Embryonic facial prominence (tissue), 1 donor: ENCODE results near the gene MAP4K3.
"Not testable (repeated sequence)": the region's sequence is repeated elsewhere in the genome, so short reads cannot be mapped to it uniquely, and the experiment has no call there.

ENCODE experiments used
- DNase-seq: peaks from one replicate; pipeline ENCODE4 v3.0.0-alpha.2; 2016; ENCODE audit errors: extremely low spot score

The MAP4K3 gene

DNA sequence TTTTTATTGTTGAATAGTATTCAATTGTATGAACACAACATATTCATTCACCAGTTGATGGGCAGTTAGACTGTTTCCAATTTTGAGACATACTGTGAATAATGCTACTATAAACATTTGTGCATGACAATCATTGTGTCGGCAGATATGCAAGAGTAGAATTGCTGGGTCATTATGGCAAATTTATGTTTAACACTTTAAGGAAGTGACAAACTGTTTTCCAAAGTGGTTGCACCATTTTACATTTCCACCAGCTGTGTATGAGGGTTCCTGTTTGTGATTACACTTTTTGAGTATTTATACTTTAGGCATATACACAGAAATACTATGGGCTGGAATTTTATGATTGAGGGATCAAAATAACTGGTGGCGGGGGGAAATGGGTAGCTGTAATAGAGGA, 61.2 kb downstream of the MAP4K3 start:
- DNase-seq, result no peak

DNA sequence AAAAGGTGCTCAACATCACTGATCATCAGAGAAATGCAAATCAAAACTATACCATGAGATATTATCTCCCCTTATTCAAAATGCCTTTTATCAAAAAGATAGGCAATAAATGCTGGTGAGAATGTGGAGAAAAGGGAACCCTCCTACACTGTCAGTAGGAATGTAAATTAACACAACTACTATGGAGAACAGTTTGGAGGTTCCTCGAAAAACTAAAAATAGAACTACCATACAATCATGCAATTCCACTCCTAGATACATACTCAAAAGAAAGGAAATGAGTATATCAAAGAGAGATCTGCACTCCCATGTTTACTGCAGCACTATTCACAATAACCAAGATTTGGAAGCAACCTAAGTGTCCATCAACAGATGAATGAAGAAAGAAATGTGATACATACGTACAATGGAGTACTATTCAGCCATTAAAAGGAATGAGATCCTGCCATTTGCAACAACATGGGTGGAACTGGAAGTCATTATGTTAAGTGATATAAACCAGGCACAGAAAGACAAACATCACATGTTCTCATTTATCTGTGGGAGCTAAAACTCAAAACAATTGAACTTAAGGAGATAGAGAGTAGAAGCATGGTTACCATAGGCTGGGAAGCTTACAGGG, 63.8 kb downstream of the MAP4K3 start:
- DNase-seq, result no peak

DNA sequence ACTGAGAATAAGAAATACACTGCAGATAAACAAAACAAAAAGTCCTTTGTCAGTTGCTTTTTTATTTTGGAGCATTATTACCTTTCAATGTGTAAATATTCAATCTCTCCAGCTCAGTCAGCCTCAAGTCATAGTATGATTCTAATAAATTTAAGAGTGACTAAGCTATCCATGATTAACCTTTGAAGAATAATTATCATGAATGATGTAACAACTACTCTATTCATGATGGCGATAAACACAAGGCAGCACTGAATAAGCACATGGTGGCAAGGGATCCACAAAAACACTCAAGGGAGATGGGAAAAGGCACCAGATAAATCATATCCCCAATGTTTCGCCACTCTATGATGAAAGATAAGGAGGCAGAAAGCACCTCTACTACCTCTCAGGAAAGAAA, 67.0 kb downstream of the MAP4K3 start:
- DNase-seq, result no peak

DNA sequence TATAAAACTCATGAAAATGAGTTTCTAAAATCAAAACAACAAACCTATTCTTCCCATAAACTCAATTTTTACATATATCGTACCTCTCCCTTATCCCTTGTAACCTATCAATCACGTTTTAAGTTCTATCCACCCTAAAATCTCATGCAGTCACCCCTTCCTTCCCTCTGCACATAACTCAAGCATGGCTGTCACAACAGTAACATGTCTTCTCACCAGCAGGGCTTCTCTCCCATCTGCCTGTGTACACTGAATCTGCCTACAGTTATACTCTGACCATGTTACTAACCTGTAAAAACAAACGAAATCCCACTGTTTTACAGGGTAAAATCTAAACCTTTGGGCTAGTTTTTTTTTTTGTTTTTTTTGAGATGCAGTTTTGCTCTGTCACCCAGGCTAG, 68.2 kb downstream of the MAP4K3 start:
- DNase-seq, result no peak

DNA sequence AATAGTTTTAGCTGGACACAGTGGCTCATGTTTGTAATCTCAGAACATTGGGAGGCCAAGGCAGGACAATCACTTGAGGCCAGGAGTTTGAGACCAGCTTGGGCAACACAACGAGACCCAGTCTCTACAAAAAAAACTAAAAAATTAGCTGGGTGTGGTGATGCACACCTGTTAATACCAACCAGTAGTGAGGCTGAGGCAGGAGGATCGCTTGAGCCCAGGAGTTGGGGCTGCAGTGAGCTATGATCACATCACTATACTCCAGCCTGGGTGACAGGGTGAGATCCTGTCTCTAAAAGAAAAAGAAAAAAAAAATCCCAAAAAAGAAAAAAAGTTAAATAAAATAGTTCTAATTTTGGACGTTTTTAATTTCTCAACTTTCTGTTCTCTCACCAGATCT, 68.7 kb downstream of the MAP4K3 start:
- DNase-seq, result no peak

DNA sequence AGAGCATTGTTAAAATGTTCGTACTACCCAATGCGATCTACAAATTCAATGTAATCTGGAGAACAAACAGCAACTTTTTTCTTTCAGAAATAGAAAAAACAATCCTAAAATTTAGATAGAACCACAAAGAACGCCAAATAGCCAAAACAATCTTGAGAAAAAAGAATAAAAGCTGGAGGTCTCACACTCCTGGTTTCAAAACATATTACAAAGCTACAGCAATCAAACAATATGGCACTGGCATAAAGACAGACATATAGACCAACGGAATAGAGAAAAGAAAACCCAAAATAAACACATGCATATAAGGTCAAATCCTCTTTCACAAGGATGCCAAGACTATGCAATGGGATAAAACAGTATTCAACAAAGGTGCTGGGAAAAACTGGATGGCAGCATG, 74.5 kb downstream of the MAP4K3 start:
- DNase-seq, result no peak

DNA sequence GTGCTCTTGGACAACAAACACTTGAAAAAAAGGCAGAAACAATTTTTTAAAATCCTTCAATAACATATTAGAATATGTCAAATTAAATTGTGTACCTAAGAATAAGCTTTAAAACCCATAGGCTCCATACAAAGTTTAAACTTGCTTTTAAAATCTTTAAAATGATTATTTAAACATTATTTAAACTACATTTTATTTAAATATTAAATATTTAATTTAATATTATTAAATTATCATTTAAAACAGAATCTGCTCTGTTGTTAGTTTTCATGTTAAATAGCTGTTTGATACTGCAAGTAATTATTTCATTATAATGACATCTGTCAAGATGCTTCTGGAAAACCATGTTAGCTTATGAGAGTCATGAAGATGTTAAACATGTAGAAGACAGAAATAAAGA, 75.6 kb downstream of the MAP4K3 start:
- DNase-seq, result no peak

DNA sequence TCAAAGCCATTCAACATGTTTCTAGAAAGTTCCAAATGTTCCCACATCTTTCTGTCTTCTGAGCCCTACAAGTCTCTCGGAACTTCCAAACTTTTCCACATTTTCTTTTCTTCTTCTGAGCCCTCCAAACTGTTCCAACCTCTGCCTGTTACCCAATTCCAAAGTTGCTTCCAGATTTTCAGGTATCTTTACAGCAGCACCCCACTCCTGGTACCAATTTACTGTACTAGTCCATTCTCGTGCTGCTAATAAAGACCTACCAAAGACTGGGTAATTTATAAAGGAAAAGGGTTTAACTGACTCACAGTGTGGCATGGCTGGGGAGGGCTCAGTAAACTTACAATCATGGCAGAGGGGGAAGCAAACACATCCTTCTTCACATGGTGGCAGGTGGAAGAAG, 76.7 kb downstream of the MAP4K3 start:
- DNase-seq, result not testable (repeated sequence)

DNA sequence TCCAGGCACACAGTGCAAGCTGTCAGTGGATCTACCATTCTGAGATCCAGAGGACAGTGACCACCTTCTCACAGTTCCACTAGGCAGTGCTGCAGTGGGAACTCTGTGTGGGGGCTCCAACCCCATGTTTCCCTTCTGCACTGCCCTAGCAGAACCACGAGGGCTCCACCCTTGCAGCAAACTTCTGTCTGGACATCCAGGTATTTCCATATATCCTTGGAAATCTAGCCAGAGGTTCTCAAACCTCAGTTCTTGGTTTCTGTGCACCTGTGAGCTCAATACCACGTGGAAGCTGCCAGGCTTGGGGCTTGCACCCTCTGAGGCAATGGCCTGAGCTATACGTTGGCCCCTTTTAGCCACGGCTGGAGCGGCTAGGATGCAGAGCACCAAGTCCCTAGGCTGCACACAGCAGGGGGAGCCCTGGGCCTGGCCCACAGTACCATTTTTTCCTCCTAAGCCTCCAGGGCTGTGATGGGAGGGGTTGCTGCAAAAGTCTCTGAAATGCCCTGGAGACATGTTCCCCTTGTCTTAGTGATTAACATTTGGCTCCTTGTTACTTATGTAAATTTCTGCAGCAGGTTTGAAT, 77.5 kb downstream of the MAP4K3 start:
- DNase-seq, result no peak

DNA sequence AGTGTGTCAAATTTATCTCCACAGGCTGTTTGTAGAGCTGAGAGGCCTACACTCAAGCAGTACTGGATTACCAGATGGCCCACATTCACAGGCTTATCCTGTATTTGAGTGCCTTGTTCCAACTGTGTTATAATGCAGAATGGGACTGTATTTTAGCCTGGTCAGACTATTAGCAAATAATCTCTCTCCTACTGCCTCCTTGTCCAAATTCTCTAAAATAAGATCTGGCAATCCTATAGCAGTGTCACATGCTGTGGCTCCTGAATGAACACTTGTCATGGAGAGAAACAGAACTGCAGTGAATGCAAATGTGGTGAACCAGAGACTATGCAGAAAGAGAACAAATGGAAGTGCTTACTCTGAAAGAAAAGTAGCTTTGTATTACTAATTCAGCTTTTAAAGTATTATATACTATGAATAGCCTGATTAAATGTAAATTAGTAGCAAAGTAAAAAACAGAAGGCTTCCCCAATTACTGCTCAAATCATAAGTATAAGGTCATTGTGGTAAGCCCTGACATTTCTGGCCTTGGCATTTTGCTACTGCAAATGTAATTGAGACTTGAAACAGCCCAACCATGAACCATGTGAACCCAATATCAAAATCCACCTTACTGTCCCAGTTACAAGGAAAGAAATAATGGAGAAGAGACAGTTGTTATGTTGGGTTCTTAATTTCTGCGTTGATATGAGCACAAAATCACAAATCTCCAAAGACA, 80.0 kb downstream of the MAP4K3 start:
- DNase-seq, result no peak

DNA sequence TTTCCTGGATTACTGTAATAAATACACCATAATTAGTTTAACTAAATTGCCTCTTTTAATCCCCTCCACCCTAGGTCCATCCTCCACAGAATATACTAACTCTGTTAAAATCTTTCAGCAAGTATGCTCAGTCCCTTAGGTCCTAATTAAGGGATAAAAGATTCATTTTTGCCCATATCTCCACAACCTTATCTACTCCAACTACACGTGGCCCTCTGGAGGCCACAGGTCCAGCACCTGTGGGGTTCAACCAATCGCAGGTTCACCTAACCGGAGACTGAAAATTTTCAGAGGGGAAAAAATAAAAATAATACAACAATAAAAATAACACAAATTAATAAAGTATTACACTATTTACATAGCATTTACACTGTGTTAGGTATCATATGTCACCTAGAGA, 86.4 kb downstream of the MAP4K3 start:
- no peak for DNase-seq

DNA sequence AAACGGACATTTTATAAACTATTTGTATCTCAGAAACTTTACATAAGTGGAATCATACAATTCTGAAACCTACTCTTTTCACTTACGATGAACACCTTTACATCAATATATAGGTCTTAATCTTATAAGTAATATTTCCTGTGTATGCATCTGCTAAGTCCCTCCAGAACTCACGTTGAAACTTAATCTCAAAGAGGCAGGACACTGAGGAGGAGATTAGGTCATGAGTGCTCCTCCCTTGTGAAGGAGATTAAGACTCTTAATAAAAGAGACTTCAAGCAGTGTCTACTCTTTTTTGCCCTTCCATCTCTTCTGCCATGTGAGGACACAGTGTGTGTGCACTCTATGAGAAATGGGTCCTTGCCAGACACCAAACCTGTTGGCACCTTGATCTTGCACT, 98.6 kb downstream of the MAP4K3 start:
- DNase-seq, result no peak

DNA sequence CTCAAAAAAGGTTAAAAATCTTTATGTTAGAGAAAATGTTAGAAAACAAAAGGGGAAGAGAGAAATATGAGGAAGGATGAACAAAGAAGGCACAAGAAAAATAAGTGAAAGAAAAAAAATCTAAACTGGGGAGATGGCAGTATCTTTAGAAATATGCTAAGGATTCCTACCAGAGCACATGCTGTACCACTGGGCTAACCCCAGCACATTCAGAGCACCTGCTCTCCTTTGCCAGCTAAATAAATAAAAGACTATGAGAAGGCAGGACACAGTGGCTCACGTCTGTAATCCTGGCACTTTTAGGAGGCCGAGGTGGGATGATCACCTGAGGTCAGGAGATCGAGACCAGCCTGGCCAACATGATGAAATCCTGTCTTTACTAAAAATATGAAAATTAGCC, 101.2 kb downstream of the MAP4K3 start:
- no peak for DNase-seq

DNA sequence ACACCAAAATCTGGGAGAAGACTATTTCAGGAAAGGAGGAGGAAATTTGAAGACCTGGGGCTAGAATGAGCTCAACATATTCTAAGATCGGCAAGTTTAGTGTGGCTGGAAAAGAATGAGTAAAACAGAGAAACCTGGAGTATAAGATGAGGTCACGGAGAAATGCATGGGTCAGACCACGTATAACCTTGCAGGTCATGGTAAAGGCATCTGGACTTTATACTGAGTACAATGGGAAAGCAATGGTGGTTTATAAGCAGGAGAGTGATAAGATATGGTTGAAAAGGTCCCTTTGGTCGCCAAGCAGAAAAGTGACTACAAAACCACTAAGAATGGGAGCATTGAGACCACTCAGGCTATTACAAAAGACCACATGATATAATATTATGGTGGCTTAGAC, 102.1 kb downstream of the MAP4K3 start:
- no peak for DNase-seq

DNA sequence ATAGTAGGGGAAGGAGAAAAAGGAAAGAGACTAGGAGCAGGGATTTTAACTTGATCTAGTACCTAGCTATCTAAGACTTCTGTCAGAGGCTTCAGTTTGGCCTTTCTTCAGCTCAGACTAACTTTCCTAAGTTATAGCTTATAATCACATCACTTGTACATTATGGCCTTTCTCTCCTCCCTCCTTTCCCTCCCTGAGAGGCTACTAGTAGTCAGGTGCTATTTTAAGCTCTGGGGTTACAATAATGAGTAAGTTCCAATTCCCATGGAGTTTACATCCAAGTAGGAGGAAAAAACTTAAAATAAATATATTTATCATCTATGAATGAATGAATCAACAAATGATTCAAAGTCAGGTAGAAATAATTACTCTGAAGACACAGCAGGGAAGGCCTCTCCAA, 102.6 kb downstream of the MAP4K3 start:
- DNase-seq, result no peak

DNA sequence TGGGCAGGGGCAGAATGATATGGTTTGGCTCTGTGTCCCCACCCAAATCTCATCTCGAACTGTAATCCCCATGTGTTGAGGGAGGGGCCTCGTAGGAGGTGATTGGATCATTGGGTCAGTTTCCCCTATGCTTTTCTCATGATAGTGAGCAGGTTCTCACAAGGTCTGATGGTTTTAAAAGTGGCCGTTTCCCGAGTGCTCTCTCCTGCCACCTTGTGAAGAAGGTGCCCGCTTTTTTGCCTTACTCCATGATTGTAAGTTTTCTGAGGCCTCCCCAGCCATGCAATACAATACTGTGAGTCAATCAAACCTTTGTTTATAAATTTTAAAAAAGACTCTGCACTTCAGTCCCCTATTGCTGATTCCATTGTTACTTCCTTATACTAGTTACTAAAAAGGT, 110.4 kb downstream of the MAP4K3 start:
- no peak for DNase-seq

DNA sequence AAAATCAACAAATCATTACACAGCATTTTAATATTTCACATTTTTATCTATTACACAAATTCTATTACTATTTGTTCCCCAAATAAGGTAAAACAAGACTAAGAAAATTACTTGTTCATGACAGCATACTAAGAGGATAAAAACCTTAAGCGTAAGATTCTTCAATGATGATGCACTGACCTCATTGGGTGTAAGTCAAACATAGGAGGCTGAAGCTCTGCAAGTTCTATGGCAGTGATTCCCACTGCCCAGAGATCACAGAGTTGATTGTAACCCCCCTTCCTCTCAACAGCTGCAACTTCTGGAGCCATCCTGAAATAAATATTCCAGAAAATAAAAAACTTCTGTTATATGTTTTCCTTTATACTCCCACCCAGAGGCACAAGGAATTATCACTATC, 111.1 kb downstream of the MAP4K3 start:
- no peak for DNase-seq

DNA sequence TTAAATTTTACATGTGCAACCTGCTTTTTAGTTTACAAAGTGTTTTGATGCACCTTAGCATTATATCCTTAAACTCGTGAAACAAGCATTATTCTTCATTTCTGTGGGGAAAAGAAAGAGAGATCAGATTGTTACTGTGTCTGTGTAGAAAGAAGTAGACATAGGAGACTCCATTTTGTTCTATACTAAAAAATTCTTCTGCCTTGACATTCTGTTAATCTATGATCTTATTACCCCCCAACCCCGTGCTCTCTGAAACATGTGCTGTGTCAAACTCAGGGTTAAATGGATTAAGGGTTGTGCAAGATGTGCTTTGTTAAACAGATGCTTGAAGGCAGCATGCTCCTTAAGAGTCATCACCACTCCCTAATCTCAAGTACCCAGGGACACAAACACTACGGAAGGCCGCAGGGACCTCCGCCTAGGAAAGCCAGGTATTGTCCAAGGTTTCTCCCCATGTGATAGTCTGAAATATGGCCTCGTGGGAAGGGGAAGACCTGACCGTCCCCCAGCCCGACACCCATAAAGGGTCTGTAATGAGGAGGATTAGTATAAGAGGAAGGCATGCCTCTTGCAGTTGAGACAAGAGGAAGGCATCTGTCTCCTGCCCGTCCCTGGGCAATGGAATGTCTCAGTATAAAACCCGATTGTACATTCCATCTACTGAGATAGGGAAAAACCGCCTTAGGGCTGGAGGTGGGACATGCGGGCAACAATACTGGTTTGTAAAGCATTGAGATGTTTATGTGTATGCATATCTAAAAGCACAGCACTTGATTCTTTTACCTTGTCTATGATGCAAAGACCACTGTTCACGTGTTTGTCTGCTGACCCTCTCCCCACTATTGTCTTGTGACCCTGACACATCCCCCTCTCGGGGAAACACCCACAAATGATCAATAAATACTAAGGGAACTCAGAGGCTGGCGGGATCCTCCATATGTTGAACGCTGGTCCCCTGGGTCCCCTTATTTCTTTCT, 115.7 kb downstream of the MAP4K3 start:
- not testable (repeated sequence) for DNase-seq

DNA sequence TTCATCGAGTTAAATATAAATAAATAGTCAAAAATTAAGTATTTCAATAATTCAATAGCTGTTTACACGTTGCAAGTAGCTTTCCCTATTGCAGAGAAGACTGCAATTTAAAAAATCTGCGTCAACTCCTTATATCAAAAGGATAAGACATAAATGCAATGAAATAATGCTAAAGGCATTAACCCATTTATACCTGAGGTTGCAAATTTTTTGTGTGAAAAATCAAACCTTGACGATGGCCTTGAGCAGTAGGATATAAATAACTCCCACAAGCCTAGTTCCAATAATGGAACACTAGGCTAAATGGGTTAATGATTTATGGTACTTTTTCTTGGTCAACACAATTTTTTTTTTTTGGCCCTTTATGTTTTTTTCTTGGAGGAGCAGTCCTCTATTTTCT, 116.9 kb downstream of the MAP4K3 start:
- no peak for DNase-seq

DNA sequence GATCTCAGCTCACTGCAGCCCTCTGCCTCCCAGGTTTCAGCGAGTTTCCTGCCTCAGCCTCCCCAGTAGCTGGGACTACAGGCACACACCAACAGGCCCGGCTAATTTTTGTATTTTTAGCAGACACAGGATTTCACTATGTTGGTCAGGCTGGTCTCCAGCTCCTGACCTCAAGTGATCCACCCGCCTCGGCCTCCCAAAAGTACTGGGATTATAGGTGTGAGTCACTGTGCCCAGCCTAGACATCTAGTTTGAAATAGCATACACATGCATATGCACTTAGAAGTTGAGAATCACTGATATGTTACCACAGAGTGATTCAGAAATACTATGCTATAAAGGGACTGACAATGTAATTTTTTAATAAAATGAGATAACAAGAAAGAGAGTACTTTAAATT, 123.5 kb downstream of the MAP4K3 start:
- DNase-seq, result no peak

DNA sequence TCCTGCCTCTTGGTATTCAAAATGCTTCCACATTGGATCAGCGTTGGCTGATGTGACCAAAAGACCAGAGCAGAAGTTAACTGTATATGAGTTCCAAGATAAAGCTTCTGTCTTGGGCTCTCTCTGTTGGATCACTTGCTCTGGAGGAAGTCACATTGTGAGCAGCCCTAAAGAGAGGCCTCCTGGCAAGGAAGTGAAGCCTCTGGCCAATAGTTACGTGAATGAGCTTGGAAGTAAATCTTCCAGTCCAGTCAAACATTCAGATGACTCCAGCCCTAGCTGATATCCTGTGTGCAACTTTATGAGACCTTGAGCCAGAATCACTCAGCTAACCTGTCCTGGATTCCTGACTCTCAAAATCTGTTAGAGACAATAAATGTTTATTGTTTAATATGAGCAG, 125.6 kb downstream of the MAP4K3 start:
- DNase-seq, result no peak

DNA sequence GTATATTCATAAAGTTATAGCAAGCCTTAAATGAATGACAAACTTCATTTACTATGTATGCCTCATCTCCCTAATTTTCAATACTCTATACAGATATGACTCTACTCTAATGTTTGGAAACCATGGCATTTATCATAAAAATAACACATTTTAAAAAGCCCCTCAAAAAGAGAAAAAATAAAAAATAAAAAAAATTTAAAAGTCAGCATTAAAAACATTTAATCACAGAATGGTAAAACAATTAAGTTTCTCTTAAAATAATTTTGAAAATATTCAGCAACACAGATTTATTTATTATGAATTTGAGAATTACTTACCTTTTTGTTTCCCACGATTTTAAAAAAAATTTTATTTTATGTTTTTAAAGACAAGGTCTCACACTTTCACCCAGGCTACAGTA, 128.3 kb downstream of the MAP4K3 start:
- no peak for DNase-seq
